ENCODE measurements around the gene NUDT4.

- TF ChIP-seq ATF1 (CRISPR knock-in tag; IDR thresholded peaks at IDR 0.05) (no peak), ZNF423 (CRISPR knock-in tag; IDR thresholded peaks at IDR 0.05) (no peak), NFE2L1 (CRISPR knock-in tag; IDR thresholded peaks at IDR 0.05) (no peak), SOX15 (CRISPR knock-in tag; IDR thresholded peaks at IDR 0.05) (no peak), CTCF (IDR thresholded peaks at IDR 0.05) (no peak), SMAD3 (CRISPR knock-in tag; IDR thresholded peaks at IDR 0.05; ENCODE audit: borderline replicate concordance) (no peak), NR3C1 (CRISPR knock-in tag; conservative IDR thresholded peaks at IDR 0.05; ENCODE audit: low read depth) (no peak), ZNF138 (CRISPR knock-in tag; conservative IDR thresholded peaks at IDR 0.05) (no peak), MYBL2 (CRISPR knock-in tag; IDR thresholded peaks at IDR 0.05) (no peak), NR2C2 (CRISPR knock-in tag; IDR thresholded peaks at IDR 0.05) (no peak), STAT6 (CRISPR knock-in tag; conservative IDR thresholded peaks at IDR 0.05; ENCODE audit: low read depth) (no peak), NR1H2 (CRISPR knock-in tag; IDR thresholded peaks at IDR 0.05) (no peak), ZNF416 (CRISPR knock-in tag; IDR thresholded peaks at IDR 0.05) (no peak), CBFB (CRISPR knock-in tag; IDR thresholded peaks at IDR 0.05; ENCODE audit: low read depth) (no peak)
These were observed 25.4 kb upstream of the NUDT4 start for GRCh38 chr12:93352321-93352720.
